HCT116 (cell line): Measurements from ENCODE around the gene CLOCK.

Experiments
- CEBPB ChIP-seq: IDR thresholded peaks from 2 replicates; pipeline ENCODE4 v1.6.1; 2012; ENCODE audit warnings: low read depth
- CTCF ChIP-seq, 3 experiments: fragments of 200-600 bp in 1 of 3; sonication (generic) in 1 of 3; IDR thresholded peaks in 2 of 3; conservative IDR thresholded peaks in 1 of 3; 2 replicates each; pipeline ENCODE4 v1.5.1; 2012 to 2017; ENCODE audit warnings: low read depth in 2 of 3, low read length in 2 of 3, antibody characterized with exemption in 1 of 3, borderline replicate concordance in 1 of 3, control low read depth in 1 of 3, mild to moderate bottlenecking in 1 of 3, mixed read lengths in 1 of 3, mixed run types in 1 of 3, moderate library complexity in 1 of 3; ENCODE audit not compliant: insufficient read depth in 1 of 3
- EZH2 ChIP-seq: fragments of 200-600 bp; sonication (generic); IDR thresholded peaks from 2 replicates; pipeline ENCODE4 v1.6.1; 2017; ENCODE audit warnings: antibody characterized with exemption, mixed run types
- EZH2phosphoT487 ChIP-seq: fragments of 200-600 bp; IDR thresholded peaks from 2 replicates; pipeline ENCODE4 v1.6.1; 2018; ENCODE audit warnings: antibody characterized with exemption, borderline replicate concordance
- MAX ChIP-seq: IDR thresholded peaks from 2 replicates; pipeline ENCODE4 v1.6.1; 2012
- POLR2A ChIP-seq: IDR thresholded peaks from 2 replicates; pipeline ENCODE4 v1.7.0; 2011; ENCODE audit warnings: borderline replicate concordance; ENCODE audit not compliant: insufficient read depth, insufficient read length; ENCODE audit errors: extremely low read depth
- POLR2AphosphoS5 ChIP-seq: IDR thresholded peaks from 2 replicates; pipeline ENCODE4 v1.6.1; 2011; ENCODE audit warnings: mild to moderate bottlenecking, low read depth, low read length, moderate library complexity
- RAD21 ChIP-seq: IDR thresholded peaks from 2 replicates; pipeline ENCODE4 v1.6.1; 2012; ENCODE audit warnings: low read depth, mild to moderate bottlenecking
- SIN3A ChIP-seq: IDR thresholded peaks from 2 replicates; pipeline ENCODE4 v1.6.1; 2012; ENCODE audit warnings: low read depth
- TCF7L2 ChIP-seq: IDR thresholded peaks from 2 replicates; pipeline ENCODE4 v1.7.0; 2011; ENCODE audit warnings: borderline replicate concordance, inconsistent platforms; ENCODE audit not compliant: insufficient read depth, insufficient read length; ENCODE audit errors: extremely low read depth
- YY1 ChIP-seq: IDR thresholded peaks from 2 replicates; pipeline ENCODE4 v1.6.1; 2011; ENCODE audit warnings: low read length, low read depth, moderate library complexity, mild to moderate bottlenecking; ENCODE audit not compliant: insufficient replicate concordance; ENCODE audit errors: extremely low read depth
- ZBTB33 ChIP-seq: IDR thresholded peaks from 2 replicates; pipeline ENCODE4 v1.6.1; 2011; ENCODE audit warnings: mild to moderate bottlenecking, low read length, moderate library complexity; ENCODE audit not compliant: insufficient replicate concordance; ENCODE audit errors: extremely low read depth
- ZFX ChIP-seq: fragments of 450-650 bp; IDR thresholded peaks from 2 replicates; pipeline ENCODE4 v1.6.1; 2017
- ZNF274 ChIP-seq: fragments of 200-500 bp; sonication (Bioruptor generic); IDR thresholded peaks from 2 replicates; pipeline ENCODE4 v1.6.1; 2014; ENCODE audit warnings: mild to moderate bottlenecking, low read depth, low read length, inconsistent platforms

- TF ChIP-seq CTCF (IDR thresholded peaks at IDR 0.05 in 2 of 3, conservative IDR thresholded peaks at IDR 0.05 in 1 of 3; ENCODE audit: borderline replicate concordance in 1 of 3, insufficient read depth in 1 of 3, low read depth in 2 of 3, low read length in 2 of 3) (no peak), ZFX (no peak), ZBTB33 (no peak), TCF7L2 (no peak), POLR2AphosphoS5 (no peak), POLR2A (no peak), EZH2 (no peak), YY1 (no peak), RAD21 (no peak), CEBPB (no peak), ZNF274 (no peak), EZH2phosphoT487 (no peak), SIN3A (no peak), MAX (no peak)
These were observed 149.0 kb downstream of the CLOCK start for GRCh38 chr4:55397520-55398321.
